Loucy (cell line): ENCODE measurements around the gene CD300C.

Experiments
- EZH2phosphoT487 ChIP-seq: fragments of 200-600 bp; IDR thresholded peaks from 2 replicates; pipeline ENCODE4 v1.6.1; 2018; ENCODE audit warnings: antibody characterized with exemption, mild to moderate bottlenecking, moderate library complexity, borderline replicate concordance
- TF ChIP-seq, protein P1 (sequence below): fragments of 200-600 bp; sonication (generic); conservative IDR thresholded peaks from 2 replicates; pipeline ENCODE4 v1.5.1; 2014; ENCODE audit warnings: mild to moderate bottlenecking, antibody characterized with exemption, low read length

- TF ChIP-seq, protein P1, sequence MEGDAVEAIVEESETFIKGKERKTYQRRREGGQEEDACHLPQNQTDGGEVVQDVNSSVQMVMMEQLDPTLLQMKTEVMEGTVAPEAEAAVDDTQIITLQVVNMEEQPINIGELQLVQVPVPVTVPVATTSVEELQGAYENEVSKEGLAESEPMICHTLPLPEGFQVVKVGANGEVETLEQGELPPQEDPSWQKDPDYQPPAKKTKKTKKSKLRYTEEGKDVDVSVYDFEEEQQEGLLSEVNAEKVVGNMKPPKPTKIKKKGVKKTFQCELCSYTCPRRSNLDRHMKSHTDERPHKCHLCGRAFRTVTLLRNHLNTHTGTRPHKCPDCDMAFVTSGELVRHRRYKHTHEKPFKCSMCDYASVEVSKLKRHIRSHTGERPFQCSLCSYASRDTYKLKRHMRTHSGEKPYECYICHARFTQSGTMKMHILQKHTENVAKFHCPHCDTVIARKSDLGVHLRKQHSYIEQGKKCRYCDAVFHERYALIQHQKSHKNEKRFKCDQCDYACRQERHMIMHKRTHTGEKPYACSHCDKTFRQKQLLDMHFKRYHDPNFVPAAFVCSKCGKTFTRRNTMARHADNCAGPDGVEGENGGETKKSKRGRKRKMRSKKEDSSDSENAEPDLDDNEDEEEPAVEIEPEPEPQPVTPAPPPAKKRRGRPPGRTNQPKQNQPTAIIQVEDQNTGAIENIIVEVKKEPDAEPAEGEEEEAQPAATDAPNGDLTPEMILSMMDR, result no peak
- TF ChIP-seq EZH2phosphoT487, result no peak
Observed at GRCh38 chr17:74508156-74508555, 37.8 kb downstream of the CD300C start.
